ENCODE data around the gene VOPP1.

VOPP1 gene

DNA sequence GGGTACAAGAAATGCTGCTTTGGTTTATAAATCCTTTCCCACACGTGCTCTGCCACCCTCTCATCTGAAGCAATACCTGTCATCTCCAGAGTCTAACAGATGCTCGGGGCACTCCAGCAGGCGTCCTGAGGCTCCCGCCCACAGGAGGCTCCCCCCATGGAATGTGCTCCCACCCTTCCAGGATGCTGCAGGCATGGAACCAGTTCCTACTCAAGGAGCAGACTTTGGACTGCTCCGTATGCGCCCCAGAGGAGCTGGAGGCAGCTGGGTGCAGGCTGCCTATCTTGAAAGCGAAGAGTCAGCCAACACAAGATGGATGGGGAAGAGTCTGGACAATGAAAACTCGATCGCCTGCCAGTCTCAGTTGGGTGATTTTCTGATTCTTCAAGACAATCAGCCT is 75.4 kb downstream of the VOPP1 start:
- Histone ChIP-seq H3K27ac (ENCODE audit: low read depth, low read length) (no peak overlapping the region), H3K27me3 (ENCODE audit: control insufficient read depth in 1 of 2, insufficient read depth in 2 of 2, low read length in 2 of 2) (no peaks in the 10 kb centered on the region), H3K9ac (ENCODE audit: low read depth in 1 of 2, low read length in 2 of 2) (no peak overlapping the region), H3K9me3 (ENCODE audit: control insufficient read depth in 1 of 2, low read length in 2 of 2) (no peaks in the 10 kb centered on the region), H3K4me3 (ENCODE audit: low read depth in 1 of 2, low read length in 2 of 2) (no peak overlapping the region), H3K36me3 (ENCODE audit: control insufficient read depth in 1 of 2, insufficient read depth in 2 of 2, low read length in 2 of 2) (peaks cover 18 to 52% of the 10 kb centered on the region in 2 donors), H3K4me1 (ENCODE audit: control insufficient read depth in 1 of 2, insufficient read depth in 2 of 2, low read length in 2 of 2) (no peaks in the 10 kb centered on the region)

DNA sequence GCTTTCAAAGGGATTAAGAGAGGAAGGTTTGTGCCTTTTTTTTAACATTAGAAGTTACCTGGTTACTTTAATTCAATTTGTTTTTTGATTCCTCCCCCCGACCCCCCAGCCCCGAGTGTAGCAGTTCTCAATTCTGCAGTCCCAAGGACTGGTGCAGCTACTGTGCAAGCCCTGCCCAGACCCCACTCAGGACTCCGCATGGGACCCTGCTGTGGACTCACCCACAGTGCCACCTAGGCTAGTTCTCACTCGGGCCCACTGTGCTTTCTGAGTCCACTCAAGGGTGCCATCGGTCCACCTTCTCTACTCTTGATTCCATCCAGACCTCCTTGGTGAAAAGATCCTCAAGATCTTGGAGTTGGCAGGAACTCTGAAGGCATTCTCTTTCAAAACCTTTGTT is 77.4 kb downstream of the VOPP1 start:
- H3K4me1 ChIP-seq (ENCODE audit: control insufficient read depth in 1 of 2, insufficient read depth in 2 of 2, low read length in 2 of 2) = no peaks in the 10 kb centered on the region
- H3K4me3 ChIP-seq (ENCODE audit: low read depth in 1 of 2, low read length in 2 of 2) = no peak overlapping the region
- H3K9ac ChIP-seq (ENCODE audit: low read depth in 1 of 2, low read length in 2 of 2) = no peak overlapping the region
- peaks cover 22 to 64% of the 10 kb centered on the region in 2 donors for H3K36me3 ChIP-seq (ENCODE audit: control insufficient read depth in 1 of 2, insufficient read depth in 2 of 2, low read length in 2 of 2)
- H3K9me3 ChIP-seq (ENCODE audit: control insufficient read depth in 1 of 2, low read length in 2 of 2) = no peaks in the 10 kb centered on the region
- no peak overlapping the region for H3K27ac ChIP-seq (ENCODE audit: low read depth, low read length)
- H3K27me3 ChIP-seq (ENCODE audit: control insufficient read depth in 1 of 2, insufficient read depth in 2 of 2, low read length in 2 of 2) = no peaks in the 10 kb centered on the region

DNA sequence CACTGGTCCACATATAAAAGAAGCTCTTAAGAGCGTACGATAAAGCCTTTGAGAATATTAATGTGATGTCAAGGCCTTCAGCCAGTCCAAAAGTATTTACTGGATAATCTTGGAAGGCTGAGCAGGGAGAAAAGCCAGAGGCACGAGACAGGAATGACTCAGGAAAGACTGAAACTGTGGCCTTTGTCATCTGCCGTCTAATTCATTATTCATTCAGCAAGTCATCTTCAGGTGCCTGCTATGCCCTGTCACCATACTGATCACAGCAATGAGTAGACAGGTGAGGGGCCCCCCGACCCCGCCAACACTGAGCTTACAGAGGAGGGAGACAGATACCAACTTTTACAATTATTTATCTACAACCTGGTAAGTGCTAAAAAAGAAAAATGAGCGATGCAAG is 78.9 kb downstream of the VOPP1 start:
- Histone ChIP-seq H3K27ac (ENCODE audit: low read depth, low read length) (no peak overlapping the region), H3K9me3 (ENCODE audit: control insufficient read depth in 1 of 2, low read length in 2 of 2) (no peaks in the 10 kb centered on the region), H3K36me3 (ENCODE audit: control insufficient read depth in 1 of 2, insufficient read depth in 2 of 2, low read length in 2 of 2) (peaks cover 31 to 73% of the 10 kb centered on the region in 2 donors), H3K4me3 (ENCODE audit: low read depth in 1 of 2, low read length in 2 of 2) (no peak overlapping the region), H3K27me3 (ENCODE audit: control insufficient read depth in 1 of 2, insufficient read depth in 2 of 2, low read length in 2 of 2) (no peaks in the 10 kb centered on the region), H3K9ac (ENCODE audit: low read depth in 1 of 2, low read length in 2 of 2) (no peak overlapping the region), H3K4me1 (ENCODE audit: control insufficient read depth in 1 of 2, insufficient read depth in 2 of 2, low read length in 2 of 2) (no peaks in the 10 kb centered on the region)

DNA sequence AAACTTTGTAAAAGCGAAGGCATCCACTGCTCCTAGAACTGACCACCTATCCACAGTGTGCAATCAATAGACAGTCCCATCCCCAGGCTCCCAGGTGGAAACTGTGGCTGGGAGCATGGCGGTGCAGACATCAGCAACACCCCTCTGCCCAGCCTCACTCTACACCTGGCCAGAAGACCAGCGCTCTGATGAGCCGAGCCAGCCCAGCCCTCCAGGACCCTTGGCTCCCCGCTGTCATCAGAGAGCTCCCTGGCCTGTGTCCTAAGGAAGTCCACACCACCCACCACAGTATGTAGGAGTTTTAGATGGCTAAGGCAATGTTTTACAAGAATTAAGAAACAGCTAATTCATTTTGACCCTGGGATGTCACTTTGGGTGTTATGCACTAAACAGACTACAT is 81.0 kb downstream of the VOPP1 start:
- Histone ChIP-seq H3K36me3 (ENCODE audit: control insufficient read depth in 1 of 2, insufficient read depth in 2 of 2, low read length in 2 of 2) (peaks cover 25 to 69% of the 10 kb centered on the region in 2 donors), H3K9me3 (ENCODE audit: control insufficient read depth in 1 of 2, low read length in 2 of 2) (no peaks in the 10 kb centered on the region), H3K4me3 (ENCODE audit: low read depth in 1 of 2, low read length in 2 of 2) (no peak overlapping the region), H3K9ac (ENCODE audit: low read depth in 1 of 2, low read length in 2 of 2) (no peak overlapping the region), H3K27ac (ENCODE audit: low read depth, low read length) (no peak overlapping the region), H3K4me1 (ENCODE audit: control insufficient read depth in 1 of 2, insufficient read depth in 2 of 2, low read length in 2 of 2) (no peaks in the 10 kb centered on the region), H3K27me3 (ENCODE audit: control insufficient read depth in 1 of 2, insufficient read depth in 2 of 2, low read length in 2 of 2) (no peaks in the 10 kb centered on the region)

DNA sequence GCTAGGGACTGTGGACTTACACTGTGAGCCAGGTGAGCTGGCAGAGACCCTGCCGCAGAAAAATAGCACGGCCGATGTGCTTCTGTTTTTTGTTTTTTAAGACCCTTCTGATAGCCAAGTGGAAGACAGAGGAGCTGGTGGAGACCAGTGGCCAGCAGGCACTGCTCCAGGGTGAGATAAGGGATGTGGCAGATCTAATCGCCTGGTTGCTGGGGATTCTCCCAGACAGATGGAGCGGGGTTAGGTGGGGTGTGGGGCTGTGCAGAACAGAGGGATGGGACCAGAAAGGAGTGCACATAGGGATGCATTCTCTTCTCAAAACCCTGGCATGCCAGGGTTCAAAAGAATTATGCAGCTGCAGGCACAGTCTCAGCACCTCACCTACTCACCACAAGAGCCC is 82.2 kb downstream of the VOPP1 start:
- Histone ChIP-seq H3K36me3 (ENCODE audit: control insufficient read depth in 1 of 2, insufficient read depth in 2 of 2, low read length in 2 of 2) (peaks cover 22 to 67% of the 10 kb centered on the region in 2 donors), H3K27me3 (ENCODE audit: control insufficient read depth in 1 of 2, insufficient read depth in 2 of 2, low read length in 2 of 2) (no peaks in the 10 kb centered on the region), H3K4me1 (ENCODE audit: control insufficient read depth in 1 of 2, insufficient read depth in 2 of 2, low read length in 2 of 2) (no peaks in the 10 kb centered on the region), H3K9me3 (ENCODE audit: control insufficient read depth in 1 of 2, low read length in 2 of 2) (no peaks in the 10 kb centered on the region), H3K9ac (ENCODE audit: low read depth in 1 of 2, low read length in 2 of 2) (no peak overlapping the region), H3K27ac (ENCODE audit: low read depth, low read length) (no peak overlapping the region), H3K4me3 (ENCODE audit: low read depth in 1 of 2, low read length in 2 of 2) (no peak overlapping the region)

DNA sequence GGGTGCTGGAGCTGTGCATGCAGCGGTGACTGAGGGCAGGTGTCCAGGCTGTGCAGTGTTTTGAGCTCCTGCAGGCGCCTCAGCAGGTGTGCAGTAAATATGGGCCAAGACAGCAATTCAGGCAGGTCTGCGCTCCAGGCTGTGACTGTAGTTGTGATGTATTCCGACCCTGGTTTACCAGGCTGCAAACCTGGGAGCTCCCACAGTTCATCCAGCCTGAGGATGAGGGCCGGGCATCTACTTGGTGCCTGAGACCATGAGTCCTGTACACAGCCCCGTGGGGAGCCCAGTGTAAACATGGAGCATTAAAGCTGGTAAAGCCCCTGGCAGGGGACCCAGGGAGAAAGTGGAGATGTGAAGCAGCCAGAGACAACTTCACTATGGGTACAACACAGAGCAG is 82.8 kb downstream of the VOPP1 start:
- Histone ChIP-seq H3K27me3 (ENCODE audit: control insufficient read depth in 1 of 2, insufficient read depth in 2 of 2, low read length in 2 of 2) (no peaks in the 10 kb centered on the region), H3K4me1 (ENCODE audit: control insufficient read depth in 1 of 2, insufficient read depth in 2 of 2, low read length in 2 of 2) (no peaks in the 10 kb centered on the region), H3K36me3 (ENCODE audit: control insufficient read depth in 1 of 2, insufficient read depth in 2 of 2, low read length in 2 of 2) (peaks cover 22 to 66% of the 10 kb centered on the region in 2 donors), H3K9ac (ENCODE audit: low read depth in 1 of 2, low read length in 2 of 2) (no peak overlapping the region), H3K9me3 (ENCODE audit: control insufficient read depth in 1 of 2, low read length in 2 of 2) (no peaks in the 10 kb centered on the region), H3K4me3 (ENCODE audit: low read depth in 1 of 2, low read length in 2 of 2) (no peak overlapping the region), H3K27ac (ENCODE audit: low read depth, low read length) (no peak overlapping the region)

DNA sequence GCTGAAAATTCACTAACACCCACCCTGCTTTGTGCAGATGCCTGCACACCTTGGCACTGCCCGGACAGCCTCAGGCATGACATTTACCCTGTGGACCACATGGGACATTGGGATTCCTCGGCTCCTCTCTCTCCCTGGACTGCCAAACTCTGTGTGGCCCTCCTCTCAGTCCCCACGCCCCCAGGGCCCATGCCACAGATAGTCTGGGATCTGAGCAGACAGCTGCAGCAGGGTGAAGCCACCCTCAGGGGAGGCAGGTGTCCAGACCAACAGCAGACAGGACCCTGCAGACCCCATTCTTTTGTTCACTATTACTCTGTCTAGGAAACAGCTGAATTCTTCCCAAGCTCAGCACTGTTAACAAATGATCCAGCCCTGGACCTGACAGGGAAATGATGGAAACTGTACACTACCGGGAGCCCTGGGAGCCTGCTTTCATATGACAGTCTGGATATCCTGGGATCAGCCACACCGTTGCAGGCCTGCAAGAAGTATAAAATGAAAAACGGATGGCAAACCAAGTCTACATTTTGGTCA is 83.4 kb downstream of the VOPP1 start:
- Histone ChIP-seq H3K4me3 (ENCODE audit: low read depth in 1 of 2, low read length in 2 of 2) (no peak overlapping the region), H3K9me3 (ENCODE audit: control insufficient read depth in 1 of 2, low read length in 2 of 2) (no peaks in the 10 kb centered on the region), H3K27me3 (ENCODE audit: control insufficient read depth in 1 of 2, insufficient read depth in 2 of 2, low read length in 2 of 2) (no peaks in the 10 kb centered on the region), H3K4me1 (ENCODE audit: control insufficient read depth in 1 of 2, insufficient read depth in 2 of 2, low read length in 2 of 2) (no peaks in the 10 kb centered on the region), H3K36me3 (ENCODE audit: control insufficient read depth in 1 of 2, insufficient read depth in 2 of 2, low read length in 2 of 2) (peaks cover 22 to 68% of the 10 kb centered on the region in 2 donors), H3K9ac (ENCODE audit: low read depth in 1 of 2, low read length in 2 of 2) (no peak overlapping the region), H3K27ac (ENCODE audit: low read depth, low read length) (no peak overlapping the region)

DNA sequence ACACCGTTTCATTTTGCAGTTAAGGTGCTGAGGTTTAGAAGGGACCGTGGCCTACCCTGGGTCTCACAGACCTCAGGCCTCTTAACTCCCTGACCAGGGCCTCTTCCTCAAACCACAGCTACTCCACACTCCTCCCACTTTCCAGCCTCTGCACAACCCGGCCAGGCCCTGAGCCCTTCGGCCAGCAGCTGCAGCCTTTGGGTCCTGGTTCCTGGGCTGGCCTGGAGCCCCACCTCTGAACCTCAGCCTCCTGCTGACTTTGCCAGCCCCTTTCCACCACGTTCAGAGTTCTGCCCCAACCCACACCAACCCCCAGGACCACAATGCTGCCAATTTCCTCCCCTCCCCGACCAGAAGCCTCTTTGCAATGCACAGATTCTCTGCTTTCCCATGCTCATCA is 84.1 kb downstream of the VOPP1 start:
- Histone ChIP-seq H3K36me3 (ENCODE audit: control insufficient read depth in 1 of 2, insufficient read depth in 2 of 2, low read length in 2 of 2) (peaks cover 22 to 65% of the 10 kb centered on the region in 2 donors), H3K4me3 (ENCODE audit: low read depth in 1 of 2, low read length in 2 of 2) (no peak overlapping the region), H3K9ac (ENCODE audit: low read depth in 1 of 2, low read length in 2 of 2) (no peak overlapping the region)

DNA sequence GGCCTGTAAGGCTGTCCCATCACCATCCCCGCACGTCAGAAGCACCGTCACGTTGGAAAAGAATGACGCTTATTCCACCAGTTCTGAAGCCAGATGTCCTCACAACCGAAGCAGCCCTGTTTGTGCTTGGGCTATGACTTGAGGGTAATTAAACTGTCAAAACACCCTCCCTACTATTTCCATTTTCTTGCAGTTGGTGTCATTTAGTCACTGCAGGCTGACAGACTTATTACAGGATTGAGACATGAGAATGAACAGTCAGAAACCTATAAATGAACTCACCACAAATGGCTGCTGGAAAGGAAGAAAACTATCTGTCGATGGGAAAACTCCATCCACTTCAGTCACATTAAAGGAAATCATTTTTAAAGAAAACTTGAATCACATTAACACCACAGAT is 85.3 kb downstream of the VOPP1 start:
- Histone ChIP-seq H3K4me3 (ENCODE audit: low read depth in 1 of 2, low read length in 2 of 2) (no peak overlapping the region), H3K9ac (ENCODE audit: low read depth in 1 of 2, low read length in 2 of 2) (no peak overlapping the region), H3K36me3 (ENCODE audit: control insufficient read depth in 1 of 2, insufficient read depth in 2 of 2, low read length in 2 of 2) (peaks cover 19 to 62% of the 10 kb centered on the region in 2 donors), H3K27me3 (ENCODE audit: control insufficient read depth in 1 of 2, insufficient read depth in 2 of 2, low read length in 2 of 2) (no peaks in the 10 kb centered on the region), H3K27ac (ENCODE audit: low read depth, low read length) (no peak overlapping the region), H3K4me1 (ENCODE audit: control insufficient read depth in 1 of 2, insufficient read depth in 2 of 2, low read length in 2 of 2) (no peaks in the 10 kb centered on the region), H3K9me3 (ENCODE audit: control insufficient read depth in 1 of 2, low read length in 2 of 2) (no peaks in the 10 kb centered on the region)

More for the DNA sequence above, 84.1 kb downstream of the VOPP1 start:
- H3K9me3 ChIP-seq (ENCODE audit: control insufficient read depth in 1 of 2, low read length in 2 of 2) = no peaks in the 10 kb centered on the region
- H3K27ac ChIP-seq (ENCODE audit: low read depth, low read length) = no peak overlapping the region
- H3K27me3 ChIP-seq (ENCODE audit: control insufficient read depth in 1 of 2, insufficient read depth in 2 of 2, low read length in 2 of 2) = no peaks in the 10 kb centered on the region
- H3K4me1 ChIP-seq (ENCODE audit: control insufficient read depth in 1 of 2, insufficient read depth in 2 of 2, low read length in 2 of 2) = no peaks in the 10 kb centered on the region

DNA sequence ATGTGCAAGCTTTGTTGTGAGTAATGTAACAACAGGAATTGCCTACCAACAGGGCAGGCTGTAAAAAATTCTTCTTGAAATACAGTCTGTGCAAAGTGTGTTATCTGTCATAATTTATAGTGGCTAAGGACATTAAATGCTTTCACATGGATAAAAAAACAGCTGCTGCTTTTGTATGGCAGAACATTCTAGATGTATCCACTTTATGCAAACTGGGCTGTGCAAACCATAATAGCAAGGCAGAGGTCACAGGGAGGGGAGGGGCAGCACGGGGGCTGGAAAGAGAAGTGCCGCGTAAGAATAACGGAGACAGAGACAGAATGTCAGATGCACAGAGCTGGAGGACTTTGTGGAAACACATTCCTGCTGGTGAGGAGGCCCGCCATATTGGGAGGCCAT is 86.1 kb downstream of the VOPP1 start:
- H3K9ac ChIP-seq (ENCODE audit: low read depth in 1 of 2, low read length in 2 of 2) = no peak overlapping the region
- no peaks in the 10 kb centered on the region for H3K9me3 ChIP-seq (ENCODE audit: control insufficient read depth in 1 of 2, low read length in 2 of 2)
- H3K36me3 ChIP-seq (ENCODE audit: control insufficient read depth in 1 of 2, insufficient read depth in 2 of 2, low read length in 2 of 2) = peaks cover 19 to 54% of the 10 kb centered on the region in 2 donors
- no peaks in the 10 kb centered on the region for H3K27me3 ChIP-seq (ENCODE audit: control insufficient read depth in 1 of 2, insufficient read depth in 2 of 2, low read length in 2 of 2)
- H3K27ac ChIP-seq (ENCODE audit: low read depth, low read length) = no peak overlapping the region
- H3K4me3 ChIP-seq (ENCODE audit: low read depth in 1 of 2, low read length in 2 of 2) = no peak overlapping the region
- H3K4me1 ChIP-seq (ENCODE audit: control insufficient read depth in 1 of 2, insufficient read depth in 2 of 2, low read length in 2 of 2) = no peaks in the 10 kb centered on the region

Measured in duodenal mucosa (tissue), 2 donors.